Stimulated activated CD8-positive, alpha-beta memory T cell treated with anti-CD3 and anti-CD28 coated beads, Interleukin-2, amount 100 ng/mL, for 1 hour (primary cell): ENCODE data around the gene DNAH8.

Source experiments
- DNase-seq, 2 donors: peaks; one replicate each; pipeline ENCODE4 v3.0.0-alpha.2; 2020; ENCODE audit warnings: low read depth in 2 of 2

The DNAH8 gene

DNA sequence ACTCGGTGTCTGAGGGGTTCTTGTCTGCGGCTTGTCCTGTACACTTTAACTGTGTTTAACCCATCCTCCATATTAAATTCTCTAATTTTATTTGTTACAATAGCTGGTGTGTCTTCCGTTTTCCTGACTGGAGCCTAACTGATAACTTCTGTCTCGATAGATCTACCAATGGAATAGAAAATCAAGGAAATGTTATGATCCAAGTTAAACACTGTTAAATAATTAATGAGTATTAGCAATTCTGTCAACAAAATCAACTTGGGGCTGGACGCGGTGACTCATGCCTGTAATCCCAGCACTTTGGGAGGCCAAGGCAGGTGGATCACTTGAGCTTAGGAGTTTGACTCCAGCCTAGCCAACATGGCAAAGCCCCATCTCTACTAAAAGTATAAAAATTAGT, 81.7 kb downstream of the DNAH8 start:
- no peak for DNase-seq

DNA sequence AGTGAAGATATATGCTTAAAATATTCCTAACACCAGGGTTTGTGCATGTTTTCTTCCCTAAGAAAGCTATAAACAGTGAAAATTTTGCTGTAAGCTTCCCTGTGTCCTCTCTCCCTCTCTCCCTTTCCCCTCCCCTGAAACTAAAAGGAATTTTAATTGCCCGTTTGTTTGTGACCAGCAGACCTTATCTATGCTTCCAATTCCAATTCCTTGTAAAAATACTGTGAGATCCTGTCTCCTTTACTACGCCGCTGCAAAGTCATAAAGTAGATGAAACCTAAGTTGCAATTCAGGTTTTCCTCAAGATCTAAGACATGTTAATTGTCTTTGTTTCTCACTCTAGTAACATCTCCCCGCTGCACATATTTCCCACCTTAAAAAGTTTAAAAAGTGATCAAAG, 82.3 kb downstream of the DNAH8 start:
- DNase-seq = no peak

DNA sequence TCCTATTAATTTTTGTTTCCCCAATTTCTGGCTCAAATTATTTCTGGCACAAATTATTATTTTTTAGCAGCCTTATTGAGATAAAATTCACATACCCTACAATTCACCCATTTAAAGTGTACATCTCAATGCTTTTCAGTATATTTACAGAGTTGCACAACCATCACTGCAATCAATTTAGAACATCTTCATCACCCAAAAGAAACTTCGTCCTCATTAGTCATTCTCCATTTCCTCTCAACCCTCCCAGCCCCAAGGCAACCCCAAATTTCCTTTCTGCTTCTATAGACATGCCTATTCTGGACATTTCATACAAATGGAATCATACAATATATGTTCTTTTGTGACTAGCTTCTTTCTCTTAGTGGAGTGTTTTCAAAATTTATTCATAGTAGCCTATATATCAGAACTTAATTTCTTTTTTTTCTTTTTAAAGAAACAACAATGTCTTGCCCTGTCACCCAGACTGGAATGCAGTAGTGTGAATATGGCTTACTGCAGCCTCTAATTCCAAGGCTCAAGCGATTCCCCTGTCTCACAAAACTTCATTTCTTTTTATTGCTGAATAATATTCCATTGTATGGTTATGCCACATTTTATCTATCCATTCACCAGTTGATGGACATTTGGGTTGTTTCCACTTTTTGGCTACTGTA, 84.5 kb downstream of the DNAH8 start:
- no peak for DNase-seq

DNA sequence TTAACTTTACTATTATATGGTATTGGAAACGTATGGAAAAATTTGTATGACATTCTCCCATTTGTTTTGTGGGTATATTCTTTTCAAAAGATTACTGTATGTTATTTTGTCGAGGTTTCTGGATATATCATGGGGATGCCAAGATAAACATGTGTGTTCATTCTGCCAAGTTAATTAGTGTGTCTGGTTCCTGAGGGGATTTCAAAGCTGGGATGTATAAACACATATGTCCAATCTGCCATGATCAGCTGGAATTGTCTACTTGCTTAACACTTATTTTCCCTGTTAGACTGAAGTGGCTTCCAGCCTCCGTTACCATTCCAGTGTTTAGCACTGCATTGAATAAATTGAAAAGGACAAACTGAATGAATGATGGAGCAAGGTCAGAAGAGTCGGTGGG, 86.2 kb downstream of the DNAH8 start:
- DNase-seq = no peak

DNA sequence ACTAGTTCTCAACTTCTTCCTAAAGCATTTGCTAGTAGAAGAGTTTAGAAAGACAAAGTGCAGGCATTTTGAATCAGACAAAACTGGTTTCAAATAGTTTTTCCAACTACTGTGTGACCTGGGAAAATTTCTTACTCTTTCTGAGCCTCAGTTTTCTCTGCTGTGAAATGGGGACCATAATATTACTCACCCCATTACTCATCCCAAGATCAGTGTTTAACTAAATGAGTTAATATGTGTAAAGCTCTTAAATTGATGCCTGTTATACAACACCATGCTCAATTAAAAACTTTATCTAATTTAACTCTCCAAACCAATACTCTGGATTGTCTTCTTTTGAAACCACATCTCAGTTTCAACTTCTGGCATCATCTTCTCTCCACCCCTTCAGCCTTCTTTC, 87.4 kb downstream of the DNAH8 start:
- DNase-seq = no peak

DNA sequence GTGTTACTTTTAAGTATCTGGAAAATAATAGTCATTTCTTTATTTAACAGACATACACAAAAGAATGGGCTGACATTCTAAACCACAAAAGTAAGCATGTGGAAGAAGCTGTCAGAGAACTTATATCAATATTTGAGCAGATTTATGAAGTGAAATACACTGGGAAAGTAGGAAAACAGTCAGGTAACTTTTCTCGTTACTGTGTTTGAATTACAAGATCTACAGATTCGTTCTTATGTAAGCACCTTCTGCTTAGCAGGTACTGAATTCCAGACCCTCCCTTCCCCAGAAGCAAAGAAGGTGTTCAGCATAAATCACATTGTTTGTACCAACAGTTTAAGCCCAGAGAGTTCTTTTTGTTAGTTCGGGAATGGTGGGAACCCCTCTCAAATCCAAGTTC, 88.0 kb downstream of the DNAH8 start:
- DNase-seq = no peak

DNA sequence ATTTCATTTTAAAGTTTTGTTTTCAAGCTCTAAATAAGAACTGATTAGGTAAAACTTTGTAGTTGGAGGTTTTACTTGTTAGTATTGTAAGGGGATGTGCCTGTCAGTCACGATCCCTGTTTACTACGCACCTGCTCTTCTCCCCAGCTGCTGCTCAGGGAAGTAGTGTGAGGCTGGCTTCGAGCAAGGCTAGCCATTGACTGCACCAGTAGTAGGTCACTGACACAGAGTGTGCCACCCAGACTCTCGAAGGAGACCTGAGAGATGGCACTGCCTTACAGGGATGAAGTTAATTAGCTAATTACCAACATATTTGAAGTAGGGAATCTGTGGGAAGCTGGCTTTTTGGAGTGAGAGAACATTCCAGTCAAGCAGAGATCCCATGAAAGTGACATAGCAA, 89.2 kb downstream of the DNAH8 start:
- no peak for DNase-seq

DNA sequence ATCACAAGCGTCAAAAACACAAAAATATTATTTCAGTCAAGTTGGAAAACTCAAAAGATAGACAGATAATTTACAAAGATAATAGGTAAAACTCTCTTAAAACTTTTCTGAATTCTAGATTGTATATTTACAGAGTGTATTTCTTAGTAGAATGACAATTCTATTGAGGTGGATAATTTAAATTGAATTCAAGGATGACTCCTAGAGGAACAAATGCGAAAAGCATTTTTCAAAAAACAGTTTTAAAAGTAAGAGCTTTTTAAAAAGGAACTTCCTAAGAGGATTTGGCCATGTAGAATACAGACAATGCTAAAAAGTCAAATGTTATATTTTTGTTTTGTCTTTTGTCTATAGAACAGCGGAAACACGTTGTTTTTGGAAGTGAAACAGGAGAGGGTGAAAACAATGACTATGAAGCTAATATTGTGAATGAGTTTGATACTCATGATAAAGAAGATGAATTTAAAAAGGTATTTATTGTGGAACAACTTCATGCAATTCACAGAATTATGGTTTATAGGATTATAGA, 90.1 kb downstream of the DNAH8 start:
- no peak for DNase-seq

DNA sequence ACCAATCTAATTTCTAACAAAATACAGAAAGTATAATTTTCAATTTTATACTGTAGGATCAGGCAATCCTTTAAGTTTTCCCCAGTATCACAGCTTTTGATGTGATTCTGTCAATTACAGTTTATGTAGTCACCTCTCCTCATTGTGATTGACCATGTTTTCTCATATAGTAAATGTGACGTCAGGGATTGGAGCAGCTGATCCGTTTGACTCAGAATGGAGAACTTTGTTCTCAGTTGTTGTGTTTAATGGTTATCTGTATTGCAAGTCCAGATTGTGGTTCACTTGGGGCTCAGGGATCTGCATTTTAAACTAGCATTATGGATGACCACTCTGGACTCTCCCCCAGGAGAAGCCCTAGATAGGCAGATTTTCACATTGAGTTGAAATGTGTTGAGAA, 90.6 kb downstream of the DNAH8 start:
- no peak for DNase-seq

DNA sequence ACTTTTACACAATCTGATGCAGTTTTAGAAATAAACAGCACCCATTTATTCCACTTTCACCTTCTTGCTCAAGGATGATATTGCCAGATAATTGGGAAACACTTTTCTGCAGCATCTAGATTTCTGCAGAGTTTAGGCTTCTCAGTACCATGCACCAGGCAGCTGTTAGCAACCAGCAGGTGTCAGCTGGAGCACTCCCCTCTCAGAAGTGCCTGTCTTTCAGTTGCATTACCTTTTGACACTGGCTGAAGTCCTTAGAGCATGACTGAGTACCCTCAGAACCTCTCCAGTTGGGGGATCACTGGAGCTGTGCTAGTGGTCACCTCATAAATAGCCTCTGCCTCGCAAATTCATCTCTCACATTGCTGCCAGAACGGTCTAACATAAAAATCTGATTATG, 91.2 kb downstream of the DNAH8 start:
- no peak for DNase-seq

DNA sequence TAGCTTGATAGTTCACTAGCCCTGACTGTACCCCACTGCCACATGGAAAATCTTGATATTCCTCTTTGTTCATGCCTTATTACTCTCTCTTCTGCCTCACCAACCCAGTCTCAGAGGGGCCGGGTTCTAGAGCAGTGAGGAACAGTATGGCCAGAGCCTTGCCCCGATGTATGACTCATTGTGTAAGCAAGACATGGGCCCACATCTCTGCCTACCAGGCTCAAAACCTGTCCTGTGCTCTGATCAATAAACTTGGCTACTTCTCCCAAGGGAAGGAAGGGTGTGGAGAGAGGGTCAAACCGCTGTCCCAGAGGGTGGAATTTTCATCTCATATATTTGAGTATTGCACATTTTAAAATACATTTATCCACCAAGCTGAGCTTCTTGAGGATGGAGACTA, 91.7 kb downstream of the DNAH8 start:
- DNase-seq = no peak

DNA sequence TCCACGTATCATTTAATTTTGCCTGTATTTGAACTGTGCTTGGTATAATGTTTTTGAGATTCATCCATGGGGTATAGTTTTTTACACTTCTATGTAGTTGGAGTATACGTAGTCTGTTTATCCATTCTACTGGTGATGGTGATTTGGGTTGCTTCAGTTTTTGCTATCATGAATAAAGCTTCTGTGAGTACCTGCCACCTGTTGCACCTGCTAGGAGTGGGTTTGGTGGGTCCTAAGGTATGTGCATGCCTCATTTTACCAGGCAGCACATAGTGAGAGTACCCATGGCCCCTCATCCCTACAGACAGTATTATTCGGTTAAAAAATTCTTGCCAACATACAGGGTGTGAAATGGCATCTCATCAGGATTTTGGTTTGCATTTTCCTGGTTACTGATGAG, 92.9 kb downstream of the DNAH8 start:
- no peak for DNase-seq

DNA sequence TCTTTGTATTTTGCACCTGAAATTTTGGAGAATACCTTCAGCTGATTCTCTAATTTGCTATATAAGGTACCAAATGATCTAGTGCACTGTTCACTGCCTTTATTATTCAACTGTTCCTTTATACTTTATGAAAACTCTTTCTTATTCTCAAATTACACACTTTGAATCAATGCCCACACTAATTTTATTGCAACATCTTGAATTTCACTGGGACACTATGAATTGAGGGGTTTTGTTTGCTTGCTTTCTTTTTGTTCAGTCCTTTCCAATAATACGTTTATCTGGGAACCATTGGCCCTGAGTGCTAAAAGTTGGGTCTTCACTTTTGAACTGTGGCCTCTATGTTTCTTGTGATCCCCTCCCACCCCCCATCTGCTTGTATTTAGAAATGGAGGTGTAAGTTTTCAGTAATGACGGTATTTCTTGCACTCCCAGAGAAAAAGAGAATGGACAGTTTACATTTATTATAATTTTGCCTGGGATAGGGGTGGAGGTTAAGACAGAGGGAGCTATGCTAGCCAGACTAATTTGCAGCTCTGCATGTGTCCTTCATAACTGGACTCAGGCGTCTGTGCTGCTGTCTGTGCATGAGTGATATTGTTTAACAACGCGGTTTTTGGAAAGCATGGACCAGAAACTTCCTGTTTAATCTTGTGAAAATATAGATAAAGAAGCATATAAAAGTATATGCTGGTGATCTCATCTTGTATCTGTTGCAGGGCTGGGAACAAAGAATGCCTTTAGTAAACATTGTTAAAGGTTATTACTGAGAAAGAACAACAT, 98.1 kb downstream of the DNAH8 start:
- no peak for DNase-seq

DNA sequence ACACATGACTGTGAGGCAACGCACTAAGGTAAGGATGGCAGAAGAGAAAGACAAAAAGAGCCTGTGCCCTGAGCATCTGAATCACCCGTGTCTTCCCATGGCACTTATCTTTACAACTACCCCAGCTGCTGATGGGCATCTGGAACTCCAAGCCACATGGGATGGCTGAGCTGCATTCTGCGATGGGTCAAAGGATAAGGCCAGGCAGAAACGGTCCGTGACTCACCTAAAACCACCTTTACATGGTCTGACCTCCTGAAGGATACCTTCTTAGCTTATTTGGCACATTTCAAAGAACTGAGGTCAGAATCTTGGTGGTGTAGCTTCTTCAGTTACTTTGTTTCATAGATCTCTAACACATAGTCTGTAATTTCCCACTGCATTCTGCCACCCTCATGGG, 99.7 kb downstream of the DNAH8 start:
- DNase-seq = no peak

DNA sequence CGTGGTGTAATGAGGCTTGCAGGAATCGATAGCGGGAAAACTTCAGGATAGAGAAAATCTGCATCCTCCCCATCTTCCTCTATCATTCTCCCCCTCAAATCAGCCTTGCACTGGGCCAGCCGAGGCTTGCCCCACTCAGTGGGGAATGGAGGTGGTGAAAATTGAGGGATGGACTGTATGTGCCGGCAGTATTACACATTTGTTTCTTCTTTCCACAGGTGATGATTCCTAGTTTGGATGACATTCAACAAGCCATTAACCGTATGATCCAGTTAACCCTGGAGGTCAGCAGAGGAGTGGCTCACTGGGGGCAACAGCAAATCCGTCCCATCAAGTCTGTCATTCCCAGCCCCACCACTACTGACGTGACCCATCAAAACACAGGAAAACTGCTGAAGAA, 100.1 kb downstream of the DNAH8 start:
- DNase-seq = no peak

DNA sequence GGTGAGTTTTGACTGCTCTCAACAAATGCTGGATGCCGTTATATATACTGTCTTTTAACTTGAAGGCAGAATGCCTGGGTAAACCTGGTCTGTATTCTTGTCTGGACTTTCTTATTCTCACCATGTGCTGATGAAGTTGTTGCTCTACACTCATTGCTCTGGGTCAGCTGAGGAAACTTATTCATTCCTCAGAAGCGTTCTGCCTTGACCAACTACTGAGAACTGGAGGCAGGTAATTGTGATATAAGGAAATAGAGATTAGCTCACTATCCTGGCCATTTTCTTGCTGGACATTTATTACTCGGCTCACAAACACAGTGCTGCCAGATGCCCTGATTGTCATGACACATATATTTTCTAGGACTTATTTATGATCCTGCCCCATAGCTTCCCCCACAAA, 103.6 kb downstream of the DNAH8 start:
- DNase-seq = no peak

DNA sequence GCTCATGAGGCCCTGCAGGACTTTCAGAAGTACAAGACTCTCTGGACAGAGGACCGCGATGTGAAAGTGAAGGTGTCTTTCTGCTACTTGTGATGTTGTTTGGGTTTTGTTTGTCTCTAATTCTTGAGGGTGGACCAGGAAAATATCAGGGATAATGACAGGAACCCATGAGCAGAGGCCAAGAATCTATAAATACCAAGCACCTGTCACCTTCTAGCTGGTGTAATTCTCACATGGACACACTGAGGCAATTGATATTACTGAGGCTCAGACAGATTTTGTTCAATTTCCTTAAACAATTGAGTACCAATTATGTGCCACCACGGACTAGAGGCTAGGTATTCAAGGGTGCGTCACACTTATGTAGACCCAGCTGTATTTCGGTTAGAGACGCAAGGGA, 107.9 kb downstream of the DNAH8 start:
- no peak for DNase-seq

DNA sequence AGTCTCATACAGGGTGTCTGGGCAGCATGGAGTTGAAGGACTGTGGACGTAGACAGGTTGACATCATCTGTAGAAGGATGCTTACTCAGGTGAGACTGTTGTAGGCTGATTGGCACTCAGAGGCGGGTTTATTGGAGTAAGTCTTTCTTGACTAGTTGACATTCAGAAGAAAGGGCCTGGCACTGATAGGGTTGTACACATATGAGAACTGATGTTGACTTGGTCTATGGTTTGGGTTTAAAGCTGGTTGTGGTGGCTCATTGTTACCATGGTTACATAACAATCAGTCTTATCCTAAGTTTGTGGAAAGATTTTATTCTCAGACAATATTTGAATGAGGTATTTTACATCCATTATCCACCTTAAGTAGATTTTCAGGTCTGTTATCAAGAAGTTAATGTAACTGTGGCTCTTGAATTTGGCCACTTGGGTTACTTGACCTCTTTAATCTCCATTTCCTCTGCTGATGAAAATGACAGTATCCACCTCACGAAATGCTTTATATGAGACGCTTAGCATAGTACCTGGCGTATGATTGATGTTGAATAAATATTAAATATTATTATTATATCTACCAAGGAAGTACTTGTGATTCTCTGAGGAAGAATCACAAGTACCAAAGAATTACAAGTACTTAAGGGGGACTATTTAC, 109.3 kb downstream of the DNAH8 start:
- no peak for DNase-seq

DNA sequence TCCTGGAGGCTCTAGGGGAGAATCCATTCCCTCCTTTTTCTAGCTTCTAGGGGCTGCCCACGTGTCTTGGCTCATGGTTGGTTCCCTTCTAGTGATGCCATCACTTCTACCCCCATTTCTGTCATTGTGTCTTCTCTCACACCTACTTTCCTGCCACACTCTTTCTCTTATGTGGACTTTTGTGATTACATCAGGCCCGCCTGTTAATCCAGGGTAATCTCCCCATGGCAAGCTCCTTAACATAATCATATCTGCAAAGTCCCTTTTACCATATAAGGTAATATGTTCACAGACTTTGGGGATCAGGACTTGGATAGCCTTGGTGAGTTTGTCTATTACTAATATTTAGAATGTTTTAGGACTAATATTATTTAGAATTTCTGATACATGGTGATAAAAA, 111.9 kb downstream of the DNAH8 start:
- no peak for DNase-seq

DNA sequence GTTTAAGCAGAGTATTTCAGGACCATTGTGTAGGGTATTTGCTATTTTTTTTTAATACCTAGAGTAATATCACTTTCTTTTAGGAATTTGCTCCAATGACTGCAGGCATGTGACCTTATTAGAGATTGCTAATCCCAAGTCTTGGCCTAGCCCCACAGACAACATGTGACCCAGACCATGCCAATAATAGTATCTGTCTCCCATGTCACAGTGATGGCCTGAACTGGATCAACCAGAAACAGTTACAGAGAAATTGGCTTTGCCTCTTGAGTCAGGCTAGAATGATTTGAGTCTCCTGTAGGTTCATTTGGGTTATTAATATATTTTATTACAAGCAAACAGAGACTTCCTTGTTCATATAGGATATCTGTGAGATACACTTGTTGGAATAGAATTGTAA, 116.8 kb downstream of the DNAH8 start:
- no peak for DNase-seq

DNA sequence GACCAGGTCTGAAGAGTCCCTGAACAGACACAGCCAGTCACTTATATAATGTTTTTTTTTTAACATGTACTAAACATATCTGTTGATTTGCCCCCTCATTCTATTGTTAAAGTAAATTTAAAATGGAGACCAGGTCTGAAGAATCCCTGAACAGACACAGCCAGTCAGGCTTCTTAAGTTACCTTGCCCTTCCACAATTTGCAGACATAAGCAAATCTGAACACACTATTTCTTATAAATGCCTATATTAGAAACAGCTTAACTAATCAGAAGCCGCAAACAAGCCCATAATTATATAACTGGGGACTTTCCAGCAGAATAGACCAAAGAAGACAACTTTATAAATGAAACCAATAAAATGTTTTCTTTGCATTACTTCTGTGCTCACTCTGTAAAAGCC, 118.2 kb downstream of the DNAH8 start:
- no peak for DNase-seq

DNA sequence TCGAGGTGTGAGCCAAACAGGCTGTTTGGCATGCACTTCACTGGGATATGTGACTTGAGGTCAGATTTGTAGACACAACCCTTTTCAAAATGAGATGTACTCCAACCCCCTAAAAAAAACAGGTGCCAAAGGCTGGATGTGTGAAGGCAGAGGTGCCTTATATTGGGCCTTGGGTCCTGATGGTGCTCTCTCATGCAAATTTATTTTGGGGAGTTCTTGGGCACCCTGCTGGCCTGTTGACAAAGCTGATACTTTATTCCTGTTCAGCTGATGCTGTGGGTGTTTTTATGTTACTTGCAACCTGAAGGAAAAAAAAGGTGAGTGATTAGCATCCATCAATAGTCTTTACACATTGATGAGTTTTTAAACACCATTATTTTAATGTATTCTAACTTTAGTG, 121.5 kb downstream of the DNAH8 start:
- no peak for DNase-seq

DNA sequence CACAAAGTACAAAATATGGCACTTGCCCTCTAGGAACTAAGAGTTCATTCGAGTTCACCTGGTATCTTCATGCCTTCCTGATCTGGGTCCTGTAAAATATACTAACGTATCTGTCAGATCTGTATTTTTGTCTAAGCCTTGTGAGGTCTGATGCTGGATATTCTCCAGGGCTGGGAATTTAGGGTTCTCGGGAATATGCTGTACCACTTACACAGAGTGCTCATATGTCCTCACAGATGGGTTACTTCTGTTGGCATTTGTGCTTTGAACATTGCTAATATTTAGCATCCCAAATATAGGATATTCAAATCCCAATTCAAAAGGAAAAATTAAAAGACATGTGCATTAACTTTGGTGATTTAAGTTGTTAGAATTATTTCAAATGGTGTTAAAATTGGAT, 122.0 kb downstream of the DNAH8 start:
- DNase-seq = no peak
